OCI-LY7 (cell line): ENCODE data around the gene KIRREL1. TPM values are rescaled to one million over a fixed set of nuclear protein-coding genes. Genes with fewer than 3 reads are reported as not detected.
A peak's percentile ranks its signal among the peaks of the same experiment; 100 is the strongest.

ENCODE experiments used
- BruUV-seq: library from RNA; stranded (reverse); fragments of 400-500 nt; replicated peaks from 2 replicates; lab custom pipeline; 2021; lab: Mats Ljungman, UMichigan
- CTCF ChIA-PET: fragments of 300-600 bp; sonication (Branson Sonifier 250); formaldehyde crosslinking; loops from one replicate; lab custom pipeline; 2022; ENCODE audit warnings: antibody characterized with exemption; ENCODE audit not compliant: unreplicated experiment; lab: Charles Lee
- POLR2A ChIA-PET: fragments of 300-600 bp; sonication (Branson Sonifier 250); formaldehyde crosslinking; loops from one replicate; lab custom pipeline; 2022; ENCODE audit warnings: antibody characterized with exemption; lab: Charles Lee
- DNase-seq: peaks from one replicate; pipeline ENCODE4 v3.0.0-alpha.2; 2015; ENCODE audit warnings: low spot score
- H2AFZ ChIP-seq: fragments of 200-600 bp; sonication (generic), shearing (Covaris generic); 2 replicates; pipeline ENCODE4 v1.6.1; 2014; ENCODE audit warnings: mild to moderate bottlenecking, antibody characterized with exemption, low read length, moderate library complexity
- H3K27ac ChIP-seq: fragments of 200-600 bp; sonication (generic); 2 replicates; pipeline ENCODE4 v1.5.1; 2014; ENCODE audit warnings: mixed run types, low read depth, mild to moderate bottlenecking, moderate library complexity, low read length, inconsistent platforms; ENCODE audit not compliant: poor library complexity, severe bottlenecking
- H3K36me3 ChIP-seq: fragments of 200-600 bp; sonication (generic); 2 replicates; pipeline ENCODE4 v1.6.1; 2014; ENCODE audit warnings: mild to moderate bottlenecking, antibody characterized with exemption, low read length, moderate library complexity, mixed read lengths; ENCODE audit not compliant: insufficient read depth
- H3K4me1 ChIP-seq: fragments of 200-600 bp; sonication (generic); 2 replicates; pipeline ENCODE4 v1.5.1; 2014; ENCODE audit warnings: mild to moderate bottlenecking, low read length; ENCODE audit not compliant: insufficient read depth, poor library complexity, severe bottlenecking
- H3K4me2 ChIP-seq: fragments of 200-600 bp; sonication (generic); 2 replicates; pipeline ENCODE4 v1.6.1; 2014; ENCODE audit warnings: mild to moderate bottlenecking, low read length
- H3K4me3 ChIP-seq: fragments of 200-600 bp; sonication (generic); 2 replicates; pipeline ENCODE4 v1.5.1; 2014; ENCODE audit warnings: mild to moderate bottlenecking, low read depth, low read length; ENCODE audit not compliant: poor library complexity, severe bottlenecking
- H3K79me2 ChIP-seq: fragments of 200-600 bp; sonication (generic); 2 replicates; pipeline ENCODE4 v1.6.1; 2016; ENCODE audit warnings: low read depth, mild to moderate bottlenecking, low read length, moderate library complexity, mixed read lengths; ENCODE audit not compliant: insufficient read depth
- H3K9me2 ChIP-seq: fragments of 200-600 bp; sonication (generic); 2 replicates; pipeline ENCODE4 v1.6.1; 2016; ENCODE audit warnings: mild to moderate bottlenecking, low read length, mixed read lengths; ENCODE audit not compliant: insufficient read depth
- H3K9me3 ChIP-seq: fragments of 200-600 bp; sonication (generic); 2 replicates; pipeline ENCODE4 v1.6.1; 2014; ENCODE audit warnings: mild to moderate bottlenecking, mixed run types, low read length, mixed read lengths
- H4K20me1 ChIP-seq: fragments of 200-600 bp; sonication (generic); 2 replicates; pipeline ENCODE4 v1.6.1; 2014; ENCODE audit warnings: mild to moderate bottlenecking, antibody characterized with exemption, low read length, moderate library complexity, mixed read lengths; ENCODE audit not compliant: insufficient read depth
- CTCF ChIP-seq: fragments of 200-600 bp; sonication (generic); conservative IDR thresholded peaks from 2 replicates; pipeline ENCODE4 v1.5.1; 2014; ENCODE audit warnings: mild to moderate bottlenecking, antibody characterized with exemption, low read length, moderate library complexity, mixed read lengths
- EZH2phosphoT487 ChIP-seq: fragments of 200-600 bp; sonication (generic); IDR thresholded peaks from 2 replicates; pipeline ENCODE4 v1.6.1; 2018; ENCODE audit warnings: low read depth, borderline replicate concordance, mild to moderate bottlenecking, mixed run types, antibody characterized with exemption, low read length, moderate library complexity, mixed read lengths
- intact Hi-C: fragments of 100-400 bp; cut with micrococcal nuclease; formaldehyde crosslinking; loops from one replicate; pipeline ENCODE4 v1.10.0; 2022; ENCODE audit not compliant: unreplicated experiment
- total RNA-seq, 2 experiments: library from RNA; depleted of rRNA in 1 of 2; stranded (reverse); fragments of >200 nt in 1 of 2; shearing (Covaris generic) in 1 of 2; gene quantifications; 2 replicates each; pipeline ENCODE4 v1.2.3, GENCODE V29; 2014 to 2022

The KIRREL1 gene
- total RNA-seq, 2 experiments from 2014 or later, result not detected

GRCh38 chr1:157993918-157994605, 617 bp downstream of the KIRREL1 start:
- CTCF ChIA-PET, result no interaction called here
- no peaks in the 10 kb centered on the region for H3K9me2 ChIP-seq
- no peaks in the 10 kb centered on the region for H3K4me1 ChIP-seq
- TF ChIP-seq EZH2phosphoT487, result no peak
- TF ChIP-seq CTCF, result no peak
- no TSS peak for BruUV-seq
- POLR2A ChIA-PET, result interaction anchor here (0.7 kb wide), 1 partner anchor 8 kb away, joined by 3 read pairs; no protein-coding TSS in a partner anchor
- H3K36me3 ChIP-seq, result no peaks in the 10 kb centered on the region
- no peak overlapping the region for H3K4me3 ChIP-seq
- no peaks in the 10 kb centered on the region for H3K79me2 ChIP-seq
- no peak overlapping the region for H3K27ac ChIP-seq
- no peaks in the 10 kb centered on the region; the same call in 1 of the 2 replicates for H4K20me1 ChIP-seq
- no peak overlapping the region for H2AFZ ChIP-seq
- intact Hi-C loops, result loop anchor here (5.0 kb wide), 1 partner anchor 43 kb away; no protein-coding TSS in a partner anchor
- H3K9me3 ChIP-seq, result no peaks in the 10 kb centered on the region
- peak overlapping the region; percentile 37; the same call in 1 of the 2 replicates for H3K4me2 ChIP-seq
- no peak for DNase-seq

- H3K4me2 ChIP-seq, result no peak overlapping the region
- H3K9me2 ChIP-seq, result no peaks in the 10 kb centered on the region
- ChIA-PET POLR2A (no interaction called here), CTCF (no interaction called here)
- no peaks in the 10 kb centered on the region for H3K9me3 ChIP-seq
- intact Hi-C loops, result loop anchor here (5.0 kb wide), 1 partner anchor 42 kb away; no protein-coding TSS in a partner anchor
- H3K4me1 ChIP-seq, result no peaks in the 10 kb centered on the region
- BruUV-seq, result no TSS peak
- no peak for DNase-seq
- no peak overlapping the region for H2AFZ ChIP-seq
- H4K20me1 ChIP-seq, result no peaks in the 10 kb centered on the region; the same call in 1 of the 2 replicates
- no peaks in the 10 kb centered on the region for H3K79me2 ChIP-seq
- no peak overlapping the region for H3K4me3 ChIP-seq
- no peaks in the 10 kb centered on the region for H3K36me3 ChIP-seq
- TF ChIP-seq EZH2phosphoT487 (no peak), CTCF (no peak)
- no peak overlapping the region for H3K27ac ChIP-seq
Measured at GRCh38 chr1:157994704-157995582, 1.5 kb downstream of the KIRREL1 start.
